Spleen (tissue), 11 donors: ENCODE results near the gene MRI1. TPM values are rescaled to one million over a fixed set of nuclear protein-coding genes. Genes with fewer than 3 reads are reported as not detected.
A peak's percentile ranks its signal among the peaks of the same experiment; 100 is the strongest.

Source experiments
- DNase-seq: peaks from one replicate; pipeline ENCODE4 v3.0.0-alpha.2; 2020
- H3K27ac ChIP-seq, 8 donors: fragments of 200-600 bp; sonication (generic) in 7 of 8; 1 replicate in 4 of 8; 2 replicates in 4 of 8; pipeline versions ENCODE4 v1.5.0 to v1.8.0; 2016 to 2021; ENCODE audit warnings: inconsistent platforms in 4 of 8, mild to moderate bottlenecking in 4 of 8, moderate library complexity in 1 of 8
- H3K27me3 ChIP-seq, 7 donors: fragments of 200-600 bp; sonication (generic) in 6 of 7; replicated peaks in 1 of 7; 1 replicate in 4 of 7; 2 replicates in 3 of 7; pipeline versions ENCODE4 v1.5.0 to v1.8.0; 2016 to 2021; ENCODE audit warnings: inconsistent platforms in 3 of 7, mild to moderate bottlenecking in 1 of 7
- H3K36me3 ChIP-seq, 6 donors: fragments of 200-600 bp; sonication (generic) in 5 of 6; 1 replicate in 4 of 6; 2 replicates in 2 of 6; pipeline versions ENCODE4 v1.5.0 to v1.8.0; 2016 to 2021; ENCODE audit warnings: inconsistent platforms in 2 of 6
- H3K4me1 ChIP-seq, 6 donors: fragments of 200-600 bp; sonication (generic) in 5 of 6; 1 replicate in 3 of 6; 2 replicates in 3 of 6; pipeline versions ENCODE4 v1.5.0 to v1.8.0; 2016 to 2021; ENCODE audit warnings: inconsistent platforms in 3 of 6
- H3K4me3 ChIP-seq, 8 donors: fragments of 200-600 bp; sonication (generic) in 7 of 8; 1 replicate in 4 of 8; 2 replicates in 4 of 8; pipeline versions ENCODE4 v1.5.0 to v1.8.0; 2016 to 2021; ENCODE audit warnings: inconsistent platforms in 4 of 8, mild to moderate bottlenecking in 4 of 8, moderate library complexity in 2 of 8
- H3K9me3 ChIP-seq, 8 donors: fragments of 200-600 bp; sonication (generic) in 7 of 8; 1 replicate in 4 of 8; 2 replicates in 4 of 8; pipeline versions ENCODE4 v1.5.0 to v1.8.0; 2016 to 2021; ENCODE audit warnings: inconsistent platforms in 4 of 8
- POLR2A ChIP-seq, 3 donors: fragments of 450-650 bp; IDR thresholded peaks; one replicate each; pipeline ENCODE4 v1.5.1; 2017; ENCODE audit warnings: antibody characterized with exemption in 3 of 3, mild to moderate bottlenecking in 1 of 3
- POLR2AphosphoS5 ChIP-seq, 3 donors: sonication (generic); formaldehyde crosslinking; IDR thresholded peaks; one replicate each; pipeline ENCODE4 v1.5.1; 2017; ENCODE audit warnings: antibody characterized with exemption in 3 of 3
- WGBS, 5 donors: extraction: QIAGEN DNeasy Blood & Tissue Kit in 3 of 5; methylation state at CpG; one replicate each; pipeline versions ENCODE4 v1.1.5 to v1.1.7; 2013 to 2018; 5-methylcytosine and 5-hydroxymethylcytosine counted together
- intact Hi-C: fragments of 100-400 bp; cut with DNase I; formaldehyde crosslinking; loops from one replicate; pipeline ENCODE4 v1.15.0; 2023; ENCODE audit warnings: low total_unique reads
- polyA plus RNA-seq, 3 donors: library from polyadenylated mRNA; stranded (reverse); fragments of 200-250 nt; gene quantifications; one replicate each; pipeline ENCODE4 v1.2.1, GENCODE V29; 2013
- total RNA-seq, 7 donors: library from RNA; depleted of rRNA in 3 of 7; stranded (reverse); fragments of >200 nt in 3 of 7; fragmentation: NEBNext Ultra II Directional in 4 of 7; extraction: Animal tissue kit (Norgen Biotek cat#: 25700) in 4 of 7; gene quantifications; one replicate each; pipeline versions ENCODE4 v1.1.0 to v1.2.1, GENCODE V29; 2016 to 2021
- TF ChIP-seq, protein P1 (sequence below), 11 experiments: fragments of 200-600 bp in 7 of 11; fragments of 450-650 bp in 4 of 11; sonication (generic) in 4 of 11; IDR thresholded peaks in 8 of 11; conservative IDR thresholded peaks in 3 of 11; 1 replicate in 7 of 11; 2 replicates in 4 of 11; pipeline versions ENCODE4 v1.4.0 to v1.8.0; 2016 to 2021; ENCODE audit warnings: antibody characterized with exemption in 11 of 11, inconsistent platforms in 4 of 11, mild to moderate bottlenecking in 1 of 11
- donor health status: healthy with polysubstance abuse.
- donor health status: DM: no; HTN: no; CAD: no; lungs with moderate emphysema.
- donor health status: DM: no; HTN: no; CAD: no.
- donor health status: Bipolar disorder and iron deficiency.
- donor health status: healthy.
- donor health status: DM: no; HTN: no; CAD: no.
- donor health status: DM: yes; HTN: yes; CAD: no.

Gene MRI1
- total and polyA plus RNA-seq, 10 donors = 21.2 to 64.6 (median 35.3) TPM

- no peaks in the 10 kb centered on the region for H3K27me3 ChIP-seq
- DNase-seq = no peak
- peaks cover 0 to 18% (median 0%) of the 10 kb centered on the region in 6 donors for H3K36me3 ChIP-seq
- intact Hi-C loops = no loop called here
- peak overlapping the region in 2 of 8 donors; percentile 83 to 90 for H3K4me3 ChIP-seq
- no peaks in the 10 kb centered on the region for H3K9me3 ChIP-seq
- H3K27ac ChIP-seq = peak overlapping the region; percentile 32 to 96 (median 90)
- TF ChIP-seq POLR2AphosphoS5 (IDR thresholded peaks at IDR 0.05) = no peak
- TF ChIP-seq POLR2A (IDR thresholded peaks at IDR 0.05) = no peak
- TF ChIP-seq, protein P1, sequence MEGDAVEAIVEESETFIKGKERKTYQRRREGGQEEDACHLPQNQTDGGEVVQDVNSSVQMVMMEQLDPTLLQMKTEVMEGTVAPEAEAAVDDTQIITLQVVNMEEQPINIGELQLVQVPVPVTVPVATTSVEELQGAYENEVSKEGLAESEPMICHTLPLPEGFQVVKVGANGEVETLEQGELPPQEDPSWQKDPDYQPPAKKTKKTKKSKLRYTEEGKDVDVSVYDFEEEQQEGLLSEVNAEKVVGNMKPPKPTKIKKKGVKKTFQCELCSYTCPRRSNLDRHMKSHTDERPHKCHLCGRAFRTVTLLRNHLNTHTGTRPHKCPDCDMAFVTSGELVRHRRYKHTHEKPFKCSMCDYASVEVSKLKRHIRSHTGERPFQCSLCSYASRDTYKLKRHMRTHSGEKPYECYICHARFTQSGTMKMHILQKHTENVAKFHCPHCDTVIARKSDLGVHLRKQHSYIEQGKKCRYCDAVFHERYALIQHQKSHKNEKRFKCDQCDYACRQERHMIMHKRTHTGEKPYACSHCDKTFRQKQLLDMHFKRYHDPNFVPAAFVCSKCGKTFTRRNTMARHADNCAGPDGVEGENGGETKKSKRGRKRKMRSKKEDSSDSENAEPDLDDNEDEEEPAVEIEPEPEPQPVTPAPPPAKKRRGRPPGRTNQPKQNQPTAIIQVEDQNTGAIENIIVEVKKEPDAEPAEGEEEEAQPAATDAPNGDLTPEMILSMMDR (IDR thresholded peaks at IDR 0.05 in 8 of 11, conservative IDR thresholded peaks at IDR 0.05 in 3 of 11) = no peak
- H3K4me1 ChIP-seq = peaks cover 11 to 48% (median 35%) of the 10 kb centered on the region in 6 donors
- WGBS, 5 donors = 44 to 72% (median 68%) methylated on average over 3 to 4 of the region's 4 CpGs
These were observed 32.7 kb downstream of the MRI1 start for GRCh38 chr19:13797058-13797440.

GRCh38 chr19:13797870-13798269 lies 33.5 kb downstream of the MRI1 start:
- WGBS, 5 donors = 82 to 90% (median 85%) methylated on average over 7 of the region's 7 CpGs
- intact Hi-C loops = no loop called here
- H3K4me1 ChIP-seq = peaks cover 11 to 48% (median 35%) of the 10 kb centered on the region in 6 donors
- H3K27ac ChIP-seq = peak overlapping the region in 5 of 8 donors; percentile 88 to 96 (median 94)
- H3K9me3 ChIP-seq = no peaks in the 10 kb centered on the region
- no peaks in the 10 kb centered on the region for H3K27me3 ChIP-seq
- no peak for DNase-seq
- no peak overlapping the region for H3K4me3 ChIP-seq
- TF ChIP-seq POLR2A (IDR thresholded peaks at IDR 0.05) = no peak
- TF ChIP-seq, protein P1 (IDR thresholded peaks at IDR 0.05 in 8 of 11, conservative IDR thresholded peaks at IDR 0.05 in 3 of 11) = no peak
- no peak for TF ChIP-seq POLR2AphosphoS5 (IDR thresholded peaks at IDR 0.05)
- peaks cover 0 to 25% (median 0%) of the 10 kb centered on the region in 6 donors for H3K36me3 ChIP-seq

- intact Hi-C loops = no loop called here
- no peak overlapping the region for H3K27ac ChIP-seq
These were observed 35.3 kb downstream of the MRI1 start for GRCh38 chr19:13799669-13800068.

GRCh38 chr19:13803038-13803437 lies 38.7 kb downstream of the MRI1 start:
- H3K27ac ChIP-seq = no peak overlapping the region
- 87 to 97% (median 89%) methylated on average over 7 to 9 of the region's 9 CpGs for WGBS, 5 donors
- H3K27me3 ChIP-seq = no peaks in the 10 kb centered on the region
- TF ChIP-seq POLR2A (IDR thresholded peaks at IDR 0.05) (no peak), POLR2AphosphoS5 (IDR thresholded peaks at IDR 0.05) (no peak)
- TF ChIP-seq, protein P1 (IDR thresholded peaks at IDR 0.05 in 8 of 11, conservative IDR thresholded peaks at IDR 0.05 in 3 of 11) = no peak
- H3K36me3 ChIP-seq = peaks cover 0 to 68% (median 6%) of the 10 kb centered on the region in 6 donors
- no peaks in the 10 kb centered on the region for H3K9me3 ChIP-seq
- no peak overlapping the region for H3K4me3 ChIP-seq
- DNase-seq = no peak
- intact Hi-C loops = no loop called here
- H3K4me1 ChIP-seq = peaks cover 0 to 5% (median 1%) of the 10 kb centered on the region in 6 donors

More at GRCh38 chr19:13799669-13800068, 35.3 kb downstream of the MRI1 start:
- H3K36me3 ChIP-seq = peaks cover 0 to 36% (median 1%) of the 10 kb centered on the region in 6 donors
- 94 to 96% (median 96%) methylated on average over 18 to 22 of the region's 22 CpGs for whole genome bisulfite sequencing, 5 donors
- H3K4me1 ChIP-seq = peaks cover 11 to 33% (median 27%) of the 10 kb centered on the region in 6 donors
- no peak for TF ChIP-seq POLR2A (IDR thresholded peaks at IDR 0.05)
- TF ChIP-seq, protein P1 (IDR thresholded peaks at IDR 0.05 in 8 of 11, conservative IDR thresholded peaks at IDR 0.05 in 3 of 11) = no peak
- TF ChIP-seq POLR2AphosphoS5 (IDR thresholded peaks at IDR 0.05) = no peak
- no peaks in the 10 kb centered on the region for H3K9me3 ChIP-seq
- no peaks in the 10 kb centered on the region for H3K27me3 ChIP-seq
- H3K4me3 ChIP-seq = no peak overlapping the region
- peak; percentile 74 for DNase-seq
